CD4-positive, alpha-beta memory T cell (primary cell): ENCODE data around the gene HNRNPF. TPM values are rescaled to one million over a fixed set of nuclear protein-coding genes. Genes with fewer than 3 reads are reported as not detected.
A peak's percentile ranks its signal among the peaks of the same experiment; 100 is the strongest.
"Not testable (repeated sequence)": the region's sequence is repeated elsewhere in the genome, so short reads cannot be mapped to it uniquely, and the experiment has no call there.

Source experiments
- CTCF ChIA-PET: fragments of 350-600 bp; sonication (Branson Sonifier 250); formaldehyde crosslinking; loops from one replicate; lab custom pipeline; 2021; ENCODE audit warnings: inconsistent platforms; ENCODE audit not compliant: partially characterized antibody; lab: Charles Lee
- POLR2A ChIA-PET: fragments of 350-600 bp; sonication (Branson Sonifier 250); formaldehyde crosslinking; loops from one replicate; lab custom pipeline; 2021; ENCODE audit not compliant: partially characterized antibody; lab: Charles Lee
- DNase-seq, 5 donors: peaks; one replicate each; pipeline versions ENCODE4 v3.0.0 to v3.0.0-alpha.2; 2020 to 2022; ENCODE audit warnings: mixed read lengths in 1 of 5
- H3K27ac ChIP-seq: one replicate; pipeline ENCODE4 v1.7.0; 2013; ENCODE audit warnings: low read depth, low read length
- H3K27me3 ChIP-seq: 2 replicates; pipeline ENCODE4 v1.7.0; 2013; ENCODE audit warnings: mild to moderate bottlenecking, low read length, moderate library complexity; ENCODE audit not compliant: insufficient read depth
- H3K36me3 ChIP-seq: 2 replicates; pipeline ENCODE4 v1.7.0; 2013; ENCODE audit warnings: mild to moderate bottlenecking, low read length, moderate library complexity; ENCODE audit not compliant: insufficient read depth
- H3K4me1 ChIP-seq: 2 replicates; pipeline ENCODE4 v1.7.0; 2013; ENCODE audit warnings: mild to moderate bottlenecking, low read length, moderate library complexity; ENCODE audit not compliant: insufficient read depth
- H3K4me3 ChIP-seq, 2 donors: one replicate each; pipeline ENCODE4 v1.7.0; 2013; ENCODE audit warnings: low read length in 2 of 2, mild to moderate bottlenecking in 1 of 2
- H3K9me3 ChIP-seq, 2 donors: one replicate each; pipeline ENCODE4 v1.7.0; 2013; ENCODE audit warnings: low read length in 2 of 2, control low read depth in 1 of 2; ENCODE audit not compliant: control insufficient read depth in 1 of 2
- H3K27ac Mint-ChIP-seq, 7 donors: one replicate each; pipeline ENCODE4 v1.8.0; 2020 to 2021; ENCODE audit warnings: mixed read lengths in 7 of 7, mild to moderate bottlenecking in 6 of 7, inconsistent platforms in 3 of 7, moderate library complexity in 3 of 7
- H3K27me3 Mint-ChIP-seq, 2 donors: one replicate each; pipeline ENCODE4 v1.8.0; 2020 to 2021; ENCODE audit warnings: mixed read lengths in 2 of 2
- H3K36me3 Mint-ChIP-seq, 2 donors: one replicate each; pipeline ENCODE4 v1.8.0; 2020 to 2021; ENCODE audit warnings: mixed read lengths in 2 of 2, inconsistent platforms in 1 of 2, mild to moderate bottlenecking in 1 of 2
- H3K4me1 Mint-ChIP-seq, 4 donors: one replicate each; pipeline ENCODE4 v1.8.0; 2020 to 2021; ENCODE audit warnings: mixed read lengths in 4 of 4, mild to moderate bottlenecking in 1 of 4
- H3K4me3 Mint-ChIP-seq, 8 donors: one replicate each; pipeline ENCODE4 v1.8.0; 2020 to 2021; ENCODE audit warnings: mixed read lengths in 8 of 8, mild to moderate bottlenecking in 7 of 8, moderate library complexity in 6 of 8, inconsistent platforms in 3 of 8
- H3K9me3 Mint-ChIP-seq, 8 donors: one replicate each; pipeline ENCODE4 v1.8.0; 2020 to 2021; ENCODE audit warnings: mixed read lengths in 8 of 8, mild to moderate bottlenecking in 5 of 8, inconsistent platforms in 3 of 8, moderate library complexity in 1 of 8
- intact Hi-C: fragments of 100-400 bp; cut with micrococcal nuclease; formaldehyde crosslinking; loops from one replicate; pipeline ENCODE4 v1.15.1; 2023
- polyA plus RNA-seq, 2 donors: library from polyadenylated mRNA; unstranded; fragments of 300-500 nt; fragmentation: Illumina TruSeq; gene quantifications; one replicate each; pipeline ENCODE4 v1.2.3, GENCODE V29; 2021
- total RNA-seq, 2 experiments: library from RNA; stranded (reverse); gene quantifications; one replicate each; pipeline ENCODE4 v1.2.3, GENCODE V29; 2021

The HNRNPF gene
- total and polyA plus RNA-seq, 4 experiments from 2014 or later, result 204 to 296 (median 224) TPM

GRCh38 chr10:43448742-43449141 is 39.8 kb upstream of the HNRNPF start:
- CTCF ChIA-PET, result interaction anchor here (0.7 to 3.2 kb wide), 3 partner anchors 13 to 41 kb away, joined by 3 to 19 read pairs (median 5); partner anchors contain the start of gene ZNF487
- Mint-ChIP-seq H3K4me1 (peaks cover 25 to 34% (median 29%) of the 10 kb centered on the region in 4 donors), H3K4me3 (no peak overlapping the region), H3K9me3 (peaks cover 0 to 5% (median 0%) of the 10 kb centered on the region in 8 donors), H3K36me3 (peaks cover 3 to 17% of the 10 kb centered on the region in 2 donors), H3K27me3 (no peaks in the 10 kb centered on the region), H3K27ac (no peak overlapping the region)
- intact Hi-C loops, result no loop called here
- Histone ChIP-seq H3K27me3 (no peaks in the 10 kb centered on the region), H3K4me1 (peaks cover 32% of the 10 kb centered on the region), H3K4me3 (no peak overlapping the region), H3K27ac (no peak overlapping the region), H3K36me3 (no peaks in the 10 kb centered on the region), H3K9me3 (peaks cover 0 to 3% of the 10 kb centered on the region in 2 donors)
- POLR2A ChIA-PET, result interaction anchor here (0.7 to 1.5 kb wide), 5 partner anchors 8 to 53 kb away, joined by 3 to 11 read pairs (median 3); partner anchors contain the start of gene ZNF487
- DNase-seq, result no peak

GRCh38 chr10:43446219-43447017 is 37.4 kb upstream of the HNRNPF start:
- H3K27me3 Mint-ChIP-seq, H3K27me3 ChIP-seq, H3K9me3 Mint-ChIP-seq, DNase-seq, intact Hi-C loops, POLR2A ChIA-PET, H3K4me3 ChIP-seq, H3K9me3 ChIP-seq, H3K27ac ChIP-seq, H3K36me3 ChIP-seq, H3K4me3 Mint-ChIP-seq, H3K4me1 ChIP-seq: not testable (repeated sequence)
- peaks cover 3 to 17% of the 10 kb centered on the region in 2 donors for H3K36me3 Mint-ChIP-seq
- CTCF ChIA-PET, result interaction anchor here (3.2 kb wide), 1 partner anchor 10 kb away, joined by 19 read pairs; the partner anchor contains the start of gene ZNF487
- H3K4me1 Mint-ChIP-seq, result peaks cover 5 to 11% (median 8%) of the 10 kb centered on the region in 4 donors
- H3K27ac Mint-ChIP-seq, result peak overlapping the region in 1 of 7 donors; percentile 65

GRCh38 chr10:43444897-43445466 is 36.0 kb upstream of the HNRNPF start:
- Histone ChIP-seq H3K4me1 (peaks cover 5% of the 10 kb centered on the region), H3K27me3 (no peaks in the 10 kb centered on the region), H3K27ac (no peak overlapping the region), H3K9me3 (peaks cover 0 to 3% of the 10 kb centered on the region in 2 donors), H3K36me3 (no peaks in the 10 kb centered on the region), H3K4me3 (no peak overlapping the region)
- Mint-ChIP-seq H3K9me3 (peaks cover 0 to 5% (median 0%) of the 10 kb centered on the region in 8 donors), H3K4me1 (peaks cover 7 to 11% (median 9%) of the 10 kb centered on the region in 4 donors), H3K36me3 (peaks cover 3 to 17% of the 10 kb centered on the region in 2 donors), H3K27ac (peak overlapping the region in 3 of 7 donors; percentile 40 to 69 (median 61)), H3K27me3 (no peaks in the 10 kb centered on the region), H3K4me3 (peak overlapping the region in 1 of 8 donors; percentile 10)
- no peak for DNase-seq
- ChIA-PET CTCF (interaction anchor here (1.0 to 1.4 kb wide), 3 partner anchors 8 to 45 kb away, joined by 3 to 4 read pairs (median 3); no protein-coding TSS in a partner anchor), POLR2A (interaction anchor here (1.4 kb wide), 1 partner anchor 10 kb away, joined by 4 read pairs; no protein-coding TSS in a partner anchor)
- intact Hi-C loops, result no loop called here

- H3K4me1 ChIP-seq, result peaks cover 5% of the 10 kb centered on the region
- H3K36me3 ChIP-seq, result no peaks in the 10 kb centered on the region
- no peaks in the 10 kb centered on the region for H3K27me3 ChIP-seq
- no peak for DNase-seq
- H3K27ac Mint-ChIP-seq, result no peak overlapping the region
- H3K4me3 ChIP-seq, result no peak overlapping the region
- no peaks in the 10 kb centered on the region for H3K27me3 Mint-ChIP-seq
- H3K4me3 Mint-ChIP-seq, result peak overlapping the region in 2 of 8 donors; percentile 12 to 36
- peaks cover 0 to 5% (median 0%) of the 10 kb centered on the region in 8 donors for H3K9me3 Mint-ChIP-seq
- H3K27ac ChIP-seq, result no peak overlapping the region
- intact Hi-C loops, result no loop called here
- H3K36me3 Mint-ChIP-seq, result peaks cover 3 to 21% of the 10 kb centered on the region in 2 donors
- ChIA-PET CTCF (interaction anchor here (1.0 to 1.4 kb wide), 3 partner anchors 8 to 45 kb away, joined by 3 to 4 read pairs (median 3); no protein-coding TSS in a partner anchor), POLR2A (interaction anchor here (1.3 to 1.4 kb wide), 2 partner anchors 9 to 37 kb away, joined by 4 to 5 read pairs; no protein-coding TSS in a partner anchor)
- H3K9me3 ChIP-seq, result peaks cover 0 to 3% of the 10 kb centered on the region in 2 donors
- H3K4me1 Mint-ChIP-seq, result peaks cover 9 to 15% (median 11%) of the 10 kb centered on the region in 4 donors
Measured at GRCh38 chr10:43444323-43444722, 35.3 kb upstream of the HNRNPF start.

GRCh38 chr10:43440463-43441134 is 31.6 kb upstream of the HNRNPF start:
- Mint-ChIP-seq H3K36me3 (peaks cover 8 to 13% of the 10 kb centered on the region in 2 donors), H3K27me3 (no peaks in the 10 kb centered on the region), H3K9me3 (peaks cover 0 to 5% (median 0%) of the 10 kb centered on the region in 8 donors), H3K4me1 (peaks cover 16 to 31% (median 26%) of the 10 kb centered on the region in 4 donors), H3K27ac (peak overlapping the region in 5 of 7 donors; percentile 17 to 74 (median 66)), H3K4me3 (no peak overlapping the region)
- Histone ChIP-seq H3K36me3 (no peaks in the 10 kb centered on the region), H3K27ac (no peak overlapping the region), H3K4me3 (no peak overlapping the region), H3K9me3 (peaks cover 0 to 3% of the 10 kb centered on the region in 2 donors), H3K27me3 (no peaks in the 10 kb centered on the region), H3K4me1 (peaks cover 9% of the 10 kb centered on the region)
- DNase-seq, result no peak
- intact Hi-C loops, result no loop called here
- ChIA-PET POLR2A (interaction anchor here (1.1 to 2.0 kb wide), 2 partner anchors 9 to 44 kb away, joined by 4 to 5 read pairs; no protein-coding TSS in a partner anchor), CTCF (no interaction called here)

GRCh38 chr10:43437141-43437870 is 28.3 kb upstream of the HNRNPF start:
- DNase-seq, result no peak
- H3K27ac Mint-ChIP-seq, result peak overlapping the region; percentile 98 to 100 (median 99)
- CTCF ChIA-PET, result interaction anchor here (0.6 to 3.7 kb wide), 7 partner anchors 11 to 47 kb away, joined by 3 to 19 read pairs (median 5); no protein-coding TSS in a partner anchor
- POLR2A ChIA-PET, result interaction anchor here (1.0 to 5.3 kb wide), 19 partner anchors 10 to 799 kb away, joined by 3 to 60 read pairs (median 7); partner anchors contain the start of genes CSGALNACT2, HNRNPF and ZNF33B
- H3K27ac ChIP-seq, result peak overlapping the region; percentile 96
- H3K4me3 ChIP-seq, result peak overlapping the region; percentile 67 to 90
- intact Hi-C loops, result loop anchor here (1.0 to 5.0 kb wide), 4 partner anchors 15 to 299 kb away; partner anchors contain the start of gene CSGALNACT2
- no peaks in the 10 kb centered on the region for H3K27me3 Mint-ChIP-seq
- H3K36me3 ChIP-seq, result no peaks in the 10 kb centered on the region
- peaks cover 7 to 8% of the 10 kb centered on the region in 2 donors for H3K36me3 Mint-ChIP-seq
- no peaks in the 10 kb centered on the region for H3K27me3 ChIP-seq
- H3K9me3 ChIP-seq, result no peaks in the 10 kb centered on the region
- H3K4me1 ChIP-seq, result peaks cover 13% of the 10 kb centered on the region
- peaks cover 0 to 5% (median 0%) of the 10 kb centered on the region in 8 donors for H3K9me3 Mint-ChIP-seq
- peak overlapping the region; percentile 83 to 99 (median 97) for H3K4me3 Mint-ChIP-seq
- H3K4me1 Mint-ChIP-seq, result peaks cover 15 to 28% (median 21%) of the 10 kb centered on the region in 4 donors
